HG02970 (cell line): ENCODE measurements around the gene OARD1.
"Not testable (repeated sequence)": the region's sequence is repeated elsewhere in the genome, so short reads cannot be mapped to it uniquely, and the experiment has no call there.

Experiments
- ATAC-seq: cut with Tn5 transposase; IDR thresholded peaks from one replicate; pipeline ENCODE4 v1.9.1; 2021; ENCODE audit warnings: mild to moderate bottlenecking, moderate library complexity, moderate number of reproducible peaks; ENCODE audit not compliant: unreplicated experiment, low FRiP score

OARD1 gene

GRCh38 chr6:41028561-41029412, 43.4 kb downstream of the OARD1 start:
- ATAC-seq = peak; percentile 23

- peak; percentile 80 for ATAC-seq
Observed at GRCh38 chr6:41027799-41028560, 44.2 kb downstream of the OARD1 start.

- no peak for ATAC-seq
Observed at GRCh38 chr6:41027241-41027640, 44.9 kb downstream of the OARD1 start.

- ATAC-seq = no peak
Observed at GRCh38 chr6:41025966-41026530, 46.1 kb downstream of the OARD1 start.

- no peak for ATAC-seq
Observed at GRCh38 chr6:41023114-41023513, 49.0 kb downstream of the OARD1 start.

- no peak for ATAC-seq
Observed at GRCh38 chr6:41022294-41022693, 49.9 kb downstream of the OARD1 start.

- no peak for ATAC-seq
Observed at GRCh38 chr6:41021832-41022231, 50.3 kb downstream of the OARD1 start.

- ATAC-seq = no peak
Observed at GRCh38 chr6:41017663-41018062, 54.5 kb downstream of the OARD1 start.

GRCh38 chr6:41015860-41016259, 56.3 kb downstream of the OARD1 start:
- not testable (repeated sequence) for ATAC-seq

- ATAC-seq = no peak
Observed at GRCh38 chr6:41014780-41015179, 57.4 kb downstream of the OARD1 start.
